Activated CD8-positive, alpha-beta memory T cell treated with anti-CD3 and anti-CD28 coated beads, Interleukin-2, amount 50 U/mL, for 1 hour (primary cell): ENCODE measurements around the gene CYB5A.

Source experiments
- DNase-seq: peaks from one replicate; pipeline ENCODE4 v3.0.0-alpha.2; 2020; ENCODE audit errors: extremely low read depth

The CYB5A gene

DNA sequence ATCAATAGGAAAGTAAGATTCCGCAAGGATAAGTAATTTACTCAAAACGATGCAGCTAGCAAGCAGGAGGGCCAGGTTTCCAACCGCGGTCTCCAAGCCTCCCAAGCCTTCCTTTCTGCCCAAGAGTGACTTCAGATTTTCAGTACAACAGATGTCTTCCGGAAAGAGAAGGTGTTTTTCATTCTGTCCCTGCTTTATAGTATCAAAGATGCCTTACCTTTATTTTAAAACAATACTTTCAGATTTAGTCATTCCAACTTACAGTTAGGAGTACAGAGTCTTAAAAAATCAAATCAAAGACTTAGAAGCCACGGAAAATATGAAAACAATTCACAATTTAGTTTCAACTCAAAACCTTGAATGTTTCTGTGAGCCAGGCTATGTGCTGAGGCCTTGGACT, 43.6 kb downstream of the CYB5A start:
- DNase-seq = no peak

DNA sequence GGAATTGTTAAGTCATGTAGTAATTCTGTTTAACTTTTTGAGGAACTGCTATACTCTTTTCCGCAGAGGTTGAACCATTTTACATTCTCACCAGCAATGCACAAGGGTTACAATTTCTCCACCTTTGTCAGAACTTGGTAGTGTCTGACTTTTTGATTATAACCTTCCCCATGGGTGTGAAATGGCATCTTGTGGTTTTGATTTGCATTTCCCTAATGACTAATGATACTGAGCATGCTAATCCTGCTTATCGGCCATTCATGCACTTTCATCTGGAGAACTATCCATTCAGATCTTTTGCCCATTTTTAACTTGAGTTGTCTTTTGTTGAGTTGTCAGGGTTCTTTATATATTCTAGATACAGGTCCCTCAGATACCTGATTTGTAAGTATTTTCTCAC, 47.2 kb downstream of the CYB5A start:
- no peak for DNase-seq

DNA sequence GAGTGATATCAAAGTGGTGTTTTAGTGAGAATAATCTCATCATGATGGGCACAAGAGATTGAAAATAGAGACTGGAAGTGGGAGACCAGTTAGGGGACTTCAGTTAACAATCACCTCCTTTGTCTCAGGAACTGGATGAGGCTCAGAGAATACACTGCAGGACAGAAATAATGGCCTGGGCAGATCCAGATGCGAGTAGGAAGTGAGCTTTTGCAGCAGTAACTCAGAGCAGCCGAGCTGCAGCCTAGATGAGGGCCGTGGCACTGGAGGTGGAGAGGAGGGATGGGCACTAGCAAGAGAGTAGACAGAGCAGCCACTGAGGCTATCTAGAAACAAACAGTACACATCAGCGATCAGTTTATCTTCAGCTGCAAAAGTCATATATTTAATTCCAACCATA, 48.6 kb downstream of the CYB5A start:
- no peak for DNase-seq

DNA sequence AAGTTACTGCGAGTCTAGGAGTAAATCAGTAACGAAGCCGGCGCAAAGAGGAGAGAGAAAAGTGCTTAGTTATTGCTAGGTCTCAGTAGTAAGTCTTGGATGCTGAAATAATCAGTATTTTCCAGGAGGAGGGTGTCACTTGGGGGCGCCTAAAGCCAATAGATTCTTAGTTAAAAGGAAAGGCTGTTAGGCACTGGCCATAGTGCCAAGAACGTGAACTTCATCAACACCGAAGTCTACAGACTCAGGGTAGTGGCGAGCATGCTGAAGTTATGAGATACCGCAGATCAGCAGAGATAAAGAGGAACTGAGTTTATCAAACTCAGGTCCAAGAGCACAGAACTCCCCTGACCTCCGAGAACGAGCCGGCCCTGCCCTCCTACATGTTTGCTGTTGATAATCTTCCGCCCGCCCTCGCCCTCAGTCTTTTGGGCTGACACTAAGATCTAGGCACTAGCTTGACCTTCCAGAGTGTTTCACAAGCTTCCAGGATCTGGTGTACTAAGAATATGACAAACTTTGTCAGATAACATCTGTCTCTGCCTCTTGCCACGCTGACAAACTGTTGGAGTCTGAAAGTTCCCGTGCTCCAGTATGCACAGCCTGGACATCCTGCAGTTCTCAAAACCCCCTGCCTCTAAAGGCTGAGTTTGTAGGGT, 49.2 kb downstream of the CYB5A start:
- no peak for DNase-seq

DNA sequence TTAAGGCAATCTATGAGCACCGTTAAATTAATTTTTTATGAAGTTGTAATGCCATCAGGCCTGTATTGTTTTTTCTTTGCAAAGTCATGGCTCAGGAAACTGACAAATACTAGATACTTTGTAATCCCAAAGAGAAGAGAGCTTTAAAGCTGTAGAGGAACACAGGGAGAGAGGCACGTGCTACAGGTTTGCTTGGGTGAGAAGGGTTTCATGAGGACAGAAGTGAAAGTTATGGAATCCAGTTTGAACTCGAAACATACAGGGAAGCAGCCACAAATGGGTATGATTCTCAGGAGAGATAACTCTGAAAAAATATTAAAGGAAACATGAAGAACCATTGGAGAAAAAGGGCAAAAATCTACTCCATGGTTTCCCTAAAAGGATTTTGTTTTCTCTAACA, 49.8 kb downstream of the CYB5A start:
- no peak for DNase-seq

DNA sequence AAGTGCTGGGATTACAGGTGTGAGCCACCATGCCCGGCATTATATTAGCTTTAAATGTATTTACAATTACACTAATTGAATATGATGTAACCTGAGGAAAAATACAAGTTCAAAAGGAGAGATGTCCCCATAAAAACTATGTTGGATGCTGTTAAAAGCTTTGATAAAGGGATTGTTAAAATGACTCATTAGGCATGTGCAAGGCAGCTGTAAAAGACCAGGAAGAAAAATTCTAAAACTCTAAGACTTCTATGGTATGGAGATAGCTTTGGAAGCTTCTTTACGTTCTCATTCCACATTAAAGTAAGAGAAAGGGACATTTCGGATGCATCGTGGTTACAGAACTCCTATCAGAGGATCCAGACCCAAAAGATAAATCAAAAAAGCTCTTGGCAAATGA, 50.3 kb downstream of the CYB5A start:
- no peak for DNase-seq

DNA sequence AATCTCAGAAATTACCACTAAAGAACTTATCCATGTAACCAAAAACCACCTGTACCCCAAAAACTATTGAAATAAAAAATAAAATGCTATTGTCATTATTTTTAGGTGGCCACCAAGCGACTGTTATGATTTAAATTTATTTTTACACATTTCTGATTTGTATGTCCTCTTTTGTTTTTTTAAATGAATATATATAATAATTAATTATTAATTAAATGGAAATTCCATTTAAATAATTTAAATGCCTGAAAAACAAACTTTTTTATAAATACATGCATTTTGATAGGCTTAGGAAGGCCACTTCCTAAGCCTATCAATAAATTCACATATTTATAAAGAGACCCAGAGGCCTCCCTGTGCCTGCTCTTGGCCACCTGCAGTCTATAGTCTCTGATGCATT, 52.2 kb downstream of the CYB5A start:
- DNase-seq = no peak

DNA sequence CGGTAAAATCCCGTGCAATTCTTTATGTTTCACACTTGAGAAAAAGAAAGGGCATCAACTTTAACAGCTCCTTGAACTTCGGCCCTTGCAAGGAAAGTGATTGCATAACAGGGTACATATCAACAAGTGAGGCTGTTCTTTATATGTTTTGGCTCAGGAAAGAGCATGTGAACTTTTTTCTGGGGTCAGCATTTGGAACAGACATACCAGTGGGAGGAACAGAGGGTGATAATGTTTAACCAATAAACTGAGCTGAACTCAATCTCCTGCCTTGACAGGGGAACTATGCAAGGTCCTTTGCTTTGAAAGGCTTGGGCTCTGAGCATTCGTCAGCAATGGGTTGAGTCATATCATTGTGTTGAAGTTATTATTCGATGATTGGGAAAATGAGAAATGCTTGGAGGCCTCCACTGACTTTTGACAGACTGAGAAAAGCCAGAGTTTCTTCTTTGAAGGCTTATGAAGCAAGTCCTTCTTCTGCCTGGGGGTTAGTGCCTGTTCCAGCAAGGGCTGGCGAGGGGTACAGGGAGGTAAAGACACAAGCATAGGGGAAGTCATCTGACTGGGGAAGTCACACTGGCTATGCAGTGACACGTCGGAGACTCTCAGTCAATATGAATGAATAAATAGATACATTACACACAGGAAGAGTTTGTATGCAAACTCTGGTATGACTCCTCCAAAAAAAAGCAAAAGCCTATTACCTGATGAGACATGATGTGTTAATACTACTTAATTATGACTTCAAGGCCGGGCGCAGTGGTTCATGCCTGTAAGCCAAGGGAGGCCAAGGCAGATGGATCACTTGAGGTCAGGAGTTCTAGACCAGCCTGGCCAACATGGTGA, 57.2 kb downstream of the CYB5A start:
- no peak for DNase-seq

DNA sequence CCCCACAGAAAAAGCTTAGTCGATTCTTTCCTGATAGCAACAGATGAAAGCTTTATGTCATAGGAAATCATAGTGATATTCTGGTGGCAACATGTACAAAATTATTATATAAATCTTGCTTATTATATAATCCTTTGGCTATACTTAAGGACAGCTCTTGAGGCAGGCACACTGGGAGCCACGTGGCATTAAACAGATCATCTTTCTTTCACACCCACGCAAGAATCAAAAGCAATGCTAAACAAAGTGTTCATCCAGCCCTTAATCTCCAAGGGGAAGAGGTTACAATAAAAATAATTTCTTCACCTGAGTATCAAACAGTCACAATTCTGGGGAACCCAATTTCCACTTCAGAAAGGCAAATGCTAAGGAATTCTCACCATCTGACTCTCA, 57.8 kb downstream of the CYB5A start:
- no peak for DNase-seq

DNA sequence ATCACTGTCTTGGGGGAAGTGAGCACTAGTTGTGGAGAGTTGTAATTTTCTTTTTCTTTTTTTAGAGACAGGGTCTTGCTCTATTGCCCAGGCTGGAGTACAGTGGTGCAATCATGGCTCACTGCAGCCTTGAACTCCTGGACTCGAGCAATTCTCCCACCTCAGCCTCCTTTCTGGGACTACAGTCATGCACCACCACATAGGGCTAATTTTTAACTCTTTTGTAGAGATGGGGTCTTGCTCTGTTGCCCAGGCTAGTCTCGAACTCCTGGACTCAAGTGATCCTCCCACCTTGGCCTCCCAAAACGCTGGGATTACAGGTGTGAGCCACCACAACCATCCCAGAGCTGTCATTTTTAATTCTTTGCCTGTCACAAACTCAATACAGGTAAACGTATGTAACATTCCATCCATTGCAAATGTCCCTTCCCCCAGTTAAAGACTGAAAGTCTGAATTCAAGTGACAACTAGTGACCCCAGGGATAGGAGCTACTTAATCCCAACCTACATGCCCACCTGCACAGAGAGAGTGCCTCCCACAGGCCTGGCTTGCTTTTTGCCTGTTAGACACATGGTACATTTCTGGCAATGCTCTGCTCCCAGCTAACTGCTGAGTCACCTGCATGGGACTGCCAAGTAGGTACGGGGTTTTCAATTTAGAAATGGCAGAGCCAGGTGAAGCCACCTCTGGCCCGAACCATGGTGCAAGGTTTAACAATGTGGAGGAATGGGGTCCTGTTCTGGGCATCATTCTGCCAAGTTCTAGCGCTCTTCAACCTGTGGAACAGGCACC, 60.6 kb downstream of the CYB5A start:
- DNase-seq = no peak

DNA sequence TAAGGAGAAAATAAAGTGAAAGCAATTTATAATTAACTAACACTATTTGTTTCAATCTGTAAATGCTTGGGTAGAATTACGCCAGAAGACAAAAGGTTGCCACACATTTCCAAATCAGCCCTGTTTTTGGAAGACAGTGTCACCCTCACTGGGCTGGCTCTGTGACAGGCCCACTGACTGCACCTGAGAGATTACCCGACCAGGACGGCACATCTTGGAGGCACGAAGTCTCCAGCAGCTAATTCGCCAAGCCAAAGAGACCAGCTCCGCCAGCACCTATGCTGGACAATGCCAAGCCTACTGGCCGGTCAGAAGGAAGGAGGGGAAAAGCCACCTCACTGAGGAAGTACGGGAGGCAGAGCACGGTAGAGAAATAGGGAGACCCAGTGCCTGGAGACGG, 61.9 kb downstream of the CYB5A start:
- no peak for DNase-seq

DNA sequence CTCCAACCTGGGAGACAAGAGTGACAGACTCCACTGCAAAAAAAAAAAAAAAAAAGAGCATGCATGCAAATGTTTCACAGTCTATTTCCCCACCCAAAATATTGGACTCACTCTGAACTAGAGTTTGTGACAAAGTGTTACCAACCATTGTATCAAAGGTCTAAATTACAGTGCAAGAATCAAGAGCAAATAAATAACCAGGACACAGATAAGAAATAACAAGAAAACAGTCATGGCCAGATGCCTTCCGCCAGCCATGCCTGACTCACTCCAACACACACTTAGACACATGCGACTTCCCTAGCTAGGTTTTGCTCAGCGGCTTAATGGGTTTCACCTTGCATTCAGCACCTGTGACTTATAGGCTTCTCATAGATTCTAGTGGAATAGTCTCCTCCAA, 62.8 kb downstream of the CYB5A start:
- DNase-seq = no peak

DNA sequence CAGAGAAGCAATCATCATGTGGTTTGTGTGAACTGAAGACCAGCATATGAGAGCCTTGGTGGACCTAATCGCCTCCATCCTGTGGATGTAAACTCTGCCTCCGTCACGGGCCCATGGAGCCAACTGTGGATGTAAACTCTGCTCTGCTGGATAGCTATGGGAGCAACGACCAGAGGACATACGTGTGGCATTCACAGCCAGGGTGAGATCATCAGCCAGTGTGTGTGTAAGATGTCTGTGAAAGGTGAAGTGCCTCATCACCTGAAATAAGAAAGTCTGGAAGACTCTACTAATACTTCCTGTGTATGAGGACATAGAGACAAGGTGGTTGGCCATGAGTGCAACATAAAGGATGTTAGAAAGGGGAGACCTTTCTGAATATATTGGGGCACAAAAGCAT, 63.5 kb downstream of the CYB5A start:
- DNase-seq = no peak

DNA sequence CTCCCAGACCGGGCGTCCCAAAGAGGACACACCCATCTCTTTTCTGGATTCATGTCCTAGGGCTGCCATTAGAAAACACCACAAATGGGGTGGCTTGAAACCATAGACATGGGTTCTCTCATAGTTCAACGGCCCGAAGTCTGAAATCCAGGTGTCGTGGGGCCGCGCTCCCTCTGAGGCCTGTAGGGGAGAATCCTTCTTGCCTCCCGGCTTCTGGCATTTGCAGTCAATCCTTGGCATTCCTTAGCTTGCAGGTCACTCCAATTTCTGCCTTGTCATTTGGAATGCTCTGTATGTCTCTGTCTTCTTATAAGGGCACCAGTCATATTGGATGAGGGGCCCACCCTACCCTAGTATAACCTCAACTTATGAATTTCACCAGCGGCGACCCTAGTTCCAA, 65.1 kb downstream of the CYB5A start:
- DNase-seq = no peak

DNA sequence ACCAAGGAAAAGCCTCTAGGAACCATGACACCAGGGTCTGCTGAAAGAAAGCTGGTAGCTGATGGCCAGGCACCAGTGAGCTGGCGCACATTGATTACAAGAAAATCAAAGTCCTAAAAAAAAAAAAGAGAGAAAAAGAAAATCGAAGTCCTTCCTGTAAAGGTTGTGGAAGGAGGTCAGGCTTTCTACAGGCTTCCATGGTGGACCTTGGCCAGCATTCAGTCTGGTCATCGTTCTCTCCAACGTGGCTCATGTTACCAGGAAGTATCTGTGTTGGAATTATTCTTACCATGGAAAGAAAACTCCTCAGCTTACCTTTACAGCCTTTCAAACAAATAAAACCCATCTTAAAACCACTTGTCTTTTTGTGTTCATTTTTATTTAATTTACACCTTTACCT, 65.6 kb downstream of the CYB5A start:
- no peak for DNase-seq

DNA sequence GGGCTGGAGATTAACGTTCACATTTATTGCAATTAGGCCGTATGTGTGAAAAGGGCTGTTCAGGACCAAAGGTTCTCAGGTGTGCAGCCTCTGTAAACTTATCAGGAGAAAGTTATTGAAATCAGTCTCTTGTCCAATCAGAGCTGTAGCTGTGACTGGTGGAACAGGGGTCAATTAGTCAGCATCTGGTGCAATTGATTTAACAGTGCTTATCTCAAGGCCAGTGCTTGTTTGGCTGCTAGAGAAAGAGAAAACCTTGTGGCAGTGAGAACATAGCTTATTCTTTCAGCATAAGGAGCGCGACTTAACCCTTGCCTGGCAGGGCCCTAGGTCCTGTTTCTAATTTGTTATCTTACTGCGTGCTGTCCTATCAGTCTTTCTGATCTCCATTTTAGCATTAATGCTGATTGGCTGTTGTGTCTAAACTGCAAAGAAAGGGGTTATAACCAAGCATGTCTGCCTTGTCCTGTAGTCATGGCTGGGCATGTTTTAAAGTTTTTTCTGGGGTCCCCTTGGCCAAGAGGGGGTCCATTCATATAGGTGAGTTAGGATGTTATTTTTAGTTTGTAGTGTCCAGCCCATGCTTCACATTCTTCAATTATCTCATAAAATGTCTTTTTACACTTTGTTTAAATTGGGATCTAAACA, 66.4 kb downstream of the CYB5A start:
- DNase-seq = no peak

DNA sequence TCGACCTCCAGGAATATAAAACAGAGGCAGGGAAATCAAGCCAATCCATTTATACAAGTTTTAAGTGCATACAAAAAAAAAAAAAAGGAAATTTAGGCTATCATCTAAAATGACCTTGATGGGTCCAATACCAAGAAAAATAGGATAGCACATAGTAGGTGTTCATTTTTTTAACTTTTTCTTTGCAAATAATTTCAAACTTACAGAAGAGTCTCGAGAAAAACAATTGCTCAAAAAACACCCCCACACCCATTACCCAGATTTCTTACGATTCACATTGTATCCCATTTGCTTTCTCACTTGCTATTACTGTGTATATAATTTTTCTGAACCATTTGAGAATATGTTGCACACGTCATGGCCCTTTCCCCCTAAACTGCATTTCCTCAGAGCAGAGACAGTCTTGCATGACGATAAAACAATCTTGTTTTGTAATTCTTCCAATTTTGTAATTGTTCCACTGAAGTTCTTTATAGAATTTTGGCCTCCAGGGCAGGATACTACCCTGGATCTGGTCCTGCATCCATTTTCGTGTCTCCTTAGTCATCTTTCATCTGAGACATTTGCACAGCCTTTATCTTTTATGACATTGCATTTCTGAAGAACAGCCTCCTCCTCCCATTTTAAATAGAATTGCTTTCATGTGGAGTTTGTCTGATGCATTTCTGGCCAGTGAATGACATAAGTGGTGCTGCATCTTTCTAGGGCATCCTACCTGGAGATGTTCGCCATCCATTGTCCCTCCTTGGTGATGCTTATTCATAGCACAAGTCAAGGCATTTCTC, 68.9 kb downstream of the CYB5A start:
- DNase-seq = no peak

DNA sequence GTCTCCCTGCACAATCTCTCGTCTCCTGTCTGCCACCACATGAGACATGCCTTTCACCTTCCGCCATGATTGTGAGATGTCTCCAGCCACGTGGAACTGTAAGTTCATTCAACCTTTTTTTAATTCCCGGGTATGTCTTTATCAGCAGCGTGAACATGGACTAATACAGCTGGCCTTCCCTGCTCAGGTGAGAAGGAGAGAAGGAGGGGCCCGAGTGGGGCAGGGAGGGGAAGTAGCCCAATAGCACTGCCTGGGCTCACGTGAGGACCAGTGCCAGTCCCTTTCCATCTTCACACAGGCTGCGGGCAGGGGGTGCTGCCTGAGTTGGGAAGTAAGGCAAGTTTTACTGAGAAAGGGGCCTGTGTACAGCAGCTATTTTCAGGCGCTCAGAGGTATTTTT, 70.7 kb downstream of the CYB5A start:
- DNase-seq = no peak

DNA sequence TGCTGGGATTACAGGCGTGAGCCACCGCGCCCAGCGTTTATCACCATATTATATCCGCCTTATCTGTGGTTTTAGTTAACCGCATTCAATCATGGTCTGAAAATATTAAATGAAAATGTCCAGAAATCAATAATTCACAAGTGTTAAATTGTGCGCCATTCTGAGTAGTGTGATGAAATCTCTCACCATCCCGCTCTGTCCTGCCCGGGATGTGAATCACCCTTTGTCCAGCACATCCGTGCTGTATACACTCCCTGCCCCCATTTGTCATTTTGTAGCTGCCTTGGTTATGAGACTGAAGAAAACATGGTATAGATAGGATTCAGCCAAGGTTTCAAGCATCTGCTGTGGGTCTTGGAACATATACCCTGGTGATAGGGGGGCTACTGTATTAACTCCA, 72.7 kb downstream of the CYB5A start:
- DNase-seq = no peak

DNA sequence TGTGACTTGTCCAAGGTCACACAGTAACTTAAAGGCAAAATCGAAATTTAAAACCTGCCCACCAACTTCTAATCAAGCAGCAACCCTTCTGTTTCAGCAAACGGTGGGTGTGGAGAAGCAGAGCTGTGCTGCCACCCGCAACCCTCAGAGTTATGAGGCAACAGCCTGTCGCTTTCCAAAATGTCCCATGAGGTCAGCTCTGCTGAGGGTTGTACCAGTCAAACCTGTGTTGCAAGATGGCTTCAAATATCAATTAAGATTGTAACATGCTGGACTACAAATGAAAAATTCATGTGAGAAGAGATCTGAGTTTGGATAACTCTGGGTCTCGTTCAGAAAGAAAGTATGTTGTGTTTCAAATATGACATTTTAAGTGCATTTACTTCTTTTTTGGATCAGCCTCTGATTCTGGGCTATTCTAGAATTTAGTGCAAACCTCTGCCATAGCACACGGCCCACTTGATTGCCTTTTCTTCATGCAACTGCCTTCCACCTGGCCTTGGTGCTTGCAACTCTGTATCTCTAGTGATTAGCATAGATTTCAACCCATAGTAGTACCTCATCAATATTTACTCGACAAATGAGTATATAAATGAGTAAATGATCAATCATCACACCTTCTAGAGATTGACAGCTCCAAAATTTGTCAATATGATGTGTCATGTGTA, 74.2 kb downstream of the CYB5A start:
- DNase-seq = no peak

DNA sequence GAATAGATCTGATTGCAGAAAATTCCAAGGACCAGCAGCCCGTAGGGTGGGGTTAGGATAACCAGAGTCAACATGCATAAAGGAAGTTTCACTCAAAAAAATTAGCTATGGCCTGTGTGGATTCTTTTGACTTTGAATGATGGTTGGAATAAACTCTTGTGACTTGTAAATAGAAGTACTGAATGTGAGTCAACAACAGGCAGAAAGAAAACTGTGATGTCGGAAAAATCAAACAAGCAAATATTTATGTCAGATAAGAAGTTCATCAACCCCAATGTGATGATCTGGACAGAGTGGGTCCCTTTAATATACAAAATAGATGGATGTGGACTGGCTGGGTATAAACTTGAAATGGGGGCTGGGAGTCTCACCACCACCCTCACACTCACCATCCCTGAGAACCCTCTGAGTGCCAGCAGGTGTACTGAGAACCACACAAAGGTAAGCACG, 75.1 kb downstream of the CYB5A start:
- no peak for DNase-seq
